ENCODE measurements around the gene ST6GALNAC3.

Gene ST6GALNAC3

DNA sequence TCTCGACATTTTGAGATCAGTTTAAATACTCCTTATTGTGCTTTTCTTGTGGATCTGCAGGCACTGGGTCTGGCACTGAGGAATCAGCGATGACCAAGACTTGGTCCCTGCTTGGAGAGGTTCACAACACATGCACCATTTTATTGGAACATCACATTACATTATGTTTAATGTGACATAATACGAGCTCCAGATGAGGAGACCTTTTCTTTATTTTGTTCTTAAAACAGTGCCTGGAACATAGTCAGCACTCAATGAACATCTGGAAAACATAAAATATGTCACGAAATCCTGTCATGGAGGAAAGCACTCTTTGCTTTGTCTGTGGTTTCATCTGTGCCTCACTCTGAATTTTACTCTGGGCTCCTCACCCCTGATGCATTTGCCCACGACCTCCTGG is 110.7 kb downstream of the ST6GALNAC3 start:
- no peaks in the 10 kb centered on the region for H3K9me2 ChIP-seq (replicated peaks; ENCODE audit: low read depth, low read length)
- H3K4me3 ChIP-seq (ENCODE audit: low read length, poor library complexity, severe bottlenecking): no peak overlapping the region
- H4K20me1 ChIP-seq (ENCODE audit: insufficient read depth, low read length, poor library complexity, severe bottlenecking): no peaks in the 10 kb centered on the region
- H3F3A ChIP-seq (ENCODE audit: low read depth): no peaks in the 10 kb centered on the region
- H3K9ac ChIP-seq (ENCODE audit: low read depth, low read length, poor library complexity, severe bottlenecking): no peak overlapping the region
- H3K9me3 ChIP-seq (ENCODE audit: insufficient read depth, low read depth, low read length): no peaks in the 10 kb centered on the region
- no peaks in the 10 kb centered on the region for H3K36me3 ChIP-seq (ENCODE audit: insufficient read depth, low read length)
- H2AFZ ChIP-seq (ENCODE audit: low read length): no peak overlapping the region
- no peaks in the 10 kb centered on the region for H3K4me1 ChIP-seq (ENCODE audit: insufficient read depth, low read length, poor library complexity, severe bottlenecking)
- H3K4me2 ChIP-seq (ENCODE audit: low read depth, low read length, poor library complexity, severe bottlenecking): no peak overlapping the region
- TF ChIP-seq CTCF (conservative IDR thresholded peaks at IDR 0.05; ENCODE audit: low read length) (no peak), EZH2phosphoT487 (IDR thresholded peaks at IDR 0.05; ENCODE audit: borderline replicate concordance) (no peak)
- H3K79me2 ChIP-seq (ENCODE audit: insufficient read depth, low read length): no peaks in the 10 kb centered on the region
- no peaks in the 10 kb centered on the region for H3K27me3 ChIP-seq (ENCODE audit: insufficient read depth, low read length, poor library complexity, severe bottlenecking)

- Histone ChIP-seq H3K79me2 (ENCODE audit: insufficient read depth, low read length) (no peaks in the 10 kb centered on the region), H3K9me2 (replicated peaks; ENCODE audit: low read depth, low read length) (no peaks in the 10 kb centered on the region; the same call in 1 of the 2 replicates), H3K9me3 (ENCODE audit: insufficient read depth, low read depth, low read length) (no peaks in the 10 kb centered on the region), H3K4me1 (ENCODE audit: insufficient read depth, low read length, poor library complexity, severe bottlenecking) (no peaks in the 10 kb centered on the region), H2AFZ (ENCODE audit: low read length) (no peak overlapping the region), H3F3A (ENCODE audit: low read depth) (no peaks in the 10 kb centered on the region), H3K27me3 (ENCODE audit: insufficient read depth, low read length, poor library complexity, severe bottlenecking) (no peaks in the 10 kb centered on the region), H4K20me1 (ENCODE audit: insufficient read depth, low read length, poor library complexity, severe bottlenecking) (no peaks in the 10 kb centered on the region), H3K4me2 (ENCODE audit: low read depth, low read length, poor library complexity, severe bottlenecking) (no peak overlapping the region), H3K36me3 (ENCODE audit: insufficient read depth, low read length) (no peaks in the 10 kb centered on the region), H3K4me3 (ENCODE audit: low read length, poor library complexity, severe bottlenecking) (no peak overlapping the region), H3K9ac (ENCODE audit: low read depth, low read length, poor library complexity, severe bottlenecking) (no peak overlapping the region)
- TF ChIP-seq EZH2phosphoT487 (IDR thresholded peaks at IDR 0.05; ENCODE audit: borderline replicate concordance): no peak
- no peak for TF ChIP-seq CTCF (conservative IDR thresholded peaks at IDR 0.05; ENCODE audit: low read length)
These were observed 112.1 kb downstream of the ST6GALNAC3 start for GRCh38 chr1:76186554-76187170.

DNA sequence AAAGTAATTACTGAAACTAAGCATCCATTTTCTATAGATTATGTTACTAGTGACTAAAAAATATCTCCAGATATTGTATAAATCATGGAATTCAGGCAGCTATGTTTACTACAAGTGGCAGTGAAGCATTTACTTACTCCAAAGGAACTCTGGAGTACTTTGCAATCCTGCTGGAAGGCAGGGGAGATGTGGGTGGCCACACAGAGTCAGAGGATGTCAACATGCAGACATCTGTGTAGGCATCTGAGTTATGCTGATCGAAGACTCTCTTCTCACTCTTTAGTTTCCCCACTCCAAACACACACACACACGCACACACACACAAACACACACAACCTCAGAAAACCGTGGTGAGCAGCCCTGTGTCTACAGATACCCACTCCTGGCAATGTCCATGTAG is 112.9 kb downstream of the ST6GALNAC3 start:
- no peaks in the 10 kb centered on the region; the same call in 1 of the 2 replicates for H3K9me2 ChIP-seq (replicated peaks; ENCODE audit: low read depth, low read length)
- H3K79me2 ChIP-seq (ENCODE audit: insufficient read depth, low read length): no peaks in the 10 kb centered on the region
- no peaks in the 10 kb centered on the region for H3F3A ChIP-seq (ENCODE audit: low read depth)
- H3K4me1 ChIP-seq (ENCODE audit: insufficient read depth, low read length, poor library complexity, severe bottlenecking): no peaks in the 10 kb centered on the region
- no peaks in the 10 kb centered on the region for H3K9me3 ChIP-seq (ENCODE audit: insufficient read depth, low read depth, low read length)
- H3K4me3 ChIP-seq (ENCODE audit: low read length, poor library complexity, severe bottlenecking): no peak overlapping the region
- TF ChIP-seq EZH2phosphoT487 (IDR thresholded peaks at IDR 0.05; ENCODE audit: borderline replicate concordance) (no peak), CTCF (conservative IDR thresholded peaks at IDR 0.05; ENCODE audit: low read length) (no peak)
- no peaks in the 10 kb centered on the region for H3K27me3 ChIP-seq (ENCODE audit: insufficient read depth, low read length, poor library complexity, severe bottlenecking)
- H4K20me1 ChIP-seq (ENCODE audit: insufficient read depth, low read length, poor library complexity, severe bottlenecking): no peaks in the 10 kb centered on the region
- no peak overlapping the region for H2AFZ ChIP-seq (ENCODE audit: low read length)
- no peak overlapping the region for H3K9ac ChIP-seq (ENCODE audit: low read depth, low read length, poor library complexity, severe bottlenecking)
- H3K4me2 ChIP-seq (ENCODE audit: low read depth, low read length, poor library complexity, severe bottlenecking): no peak overlapping the region
- no peaks in the 10 kb centered on the region for H3K36me3 ChIP-seq (ENCODE audit: insufficient read depth, low read length)

Data from Loucy (cell line).